DMS53 treated with DMSO at 0.1 percent for 48 hours (cell line): ENCODE measurements around the gene ARMS2.

ENCODE experiments used
- DNase-seq: peaks from one replicate; lab custom pipeline; 2025; ENCODE audit not compliant: unreplicated experiment; lab: John Stamatoyannopoulos, UW

ARMS2 gene

GRCh38 chr10:122450353-122450990 is 4.0 kb upstream of the ARMS2 start:
- no peak for DNase-seq

DNA sequence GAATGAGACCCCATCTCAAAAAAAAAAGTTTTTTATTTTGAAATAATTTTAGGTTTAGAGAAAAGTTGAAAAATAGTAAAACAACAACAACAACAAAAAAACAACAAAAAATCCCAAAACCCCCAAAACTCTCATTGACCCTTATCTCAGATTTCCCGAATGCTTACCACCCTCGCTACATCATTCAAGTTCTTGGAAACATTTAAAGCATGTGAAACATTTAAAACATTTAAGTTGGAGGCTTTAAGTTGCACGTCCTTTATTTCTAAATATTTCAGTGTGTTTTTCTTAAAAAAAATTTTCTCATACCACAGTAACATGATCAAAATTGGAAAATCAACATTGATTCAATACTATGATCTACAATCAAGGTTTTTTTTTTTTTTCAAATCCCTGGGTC is 382 bp upstream of the ARMS2 start:
- no peak for DNase-seq

DNA sequence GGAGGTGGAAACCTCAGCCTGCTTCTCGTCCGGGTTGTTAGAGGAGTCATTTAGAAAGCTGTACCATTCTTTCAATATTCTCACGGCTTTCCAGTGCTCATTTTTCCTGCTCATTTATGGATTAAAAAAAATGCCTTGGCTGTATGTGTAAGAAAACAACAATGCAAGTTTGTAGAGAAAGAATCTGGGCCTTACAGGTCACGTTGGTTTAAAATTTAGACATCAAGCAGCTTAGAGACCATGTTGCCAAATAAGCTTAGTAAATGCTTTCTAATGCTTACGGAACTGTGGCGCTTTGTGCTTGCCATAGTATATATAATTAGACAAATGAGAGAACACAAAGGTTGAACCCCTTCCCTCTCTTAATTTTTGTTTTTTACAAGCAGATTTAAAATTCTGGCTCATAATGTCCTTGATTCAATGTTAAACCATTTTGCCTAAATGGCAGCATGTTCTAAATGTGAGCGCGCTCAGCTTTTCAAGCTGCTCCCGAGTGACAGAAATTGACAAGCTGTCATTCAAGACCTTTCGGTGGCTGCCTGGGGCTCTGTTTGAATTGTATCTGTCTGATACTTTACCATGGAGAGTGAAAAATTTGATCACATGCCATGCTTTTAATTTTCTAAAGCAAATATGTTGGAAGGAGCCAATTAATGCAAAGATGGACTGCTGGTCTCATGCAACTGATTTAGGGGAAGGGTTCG is 1.1 kb downstream of the ARMS2 start:
- no peak for DNase-seq

GRCh38 chr10:122457934-122458333 is 3.5 kb downstream of the ARMS2 start:
- DNase-seq, result no peak

DNA sequence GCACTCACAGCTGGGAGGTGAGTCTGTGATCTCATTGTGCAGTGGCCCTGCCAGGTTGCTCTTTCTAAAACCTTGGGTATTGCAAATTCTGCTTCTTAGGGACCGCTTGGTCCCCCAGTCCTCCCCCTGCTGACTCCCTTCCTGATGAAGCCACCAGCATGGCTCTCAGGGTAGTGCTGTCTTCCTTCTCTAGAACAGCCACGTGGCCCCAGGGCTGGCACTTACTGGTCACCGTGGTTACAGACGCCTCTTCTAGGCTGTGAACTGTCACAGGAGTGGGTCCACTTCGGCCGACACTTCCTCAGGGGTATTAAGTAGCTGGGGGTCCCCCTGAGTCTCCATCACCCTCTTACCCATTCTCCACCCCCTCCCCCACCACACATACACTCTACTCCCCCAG is 4.2 kb downstream of the ARMS2 start:
- no peak for DNase-seq

DNA sequence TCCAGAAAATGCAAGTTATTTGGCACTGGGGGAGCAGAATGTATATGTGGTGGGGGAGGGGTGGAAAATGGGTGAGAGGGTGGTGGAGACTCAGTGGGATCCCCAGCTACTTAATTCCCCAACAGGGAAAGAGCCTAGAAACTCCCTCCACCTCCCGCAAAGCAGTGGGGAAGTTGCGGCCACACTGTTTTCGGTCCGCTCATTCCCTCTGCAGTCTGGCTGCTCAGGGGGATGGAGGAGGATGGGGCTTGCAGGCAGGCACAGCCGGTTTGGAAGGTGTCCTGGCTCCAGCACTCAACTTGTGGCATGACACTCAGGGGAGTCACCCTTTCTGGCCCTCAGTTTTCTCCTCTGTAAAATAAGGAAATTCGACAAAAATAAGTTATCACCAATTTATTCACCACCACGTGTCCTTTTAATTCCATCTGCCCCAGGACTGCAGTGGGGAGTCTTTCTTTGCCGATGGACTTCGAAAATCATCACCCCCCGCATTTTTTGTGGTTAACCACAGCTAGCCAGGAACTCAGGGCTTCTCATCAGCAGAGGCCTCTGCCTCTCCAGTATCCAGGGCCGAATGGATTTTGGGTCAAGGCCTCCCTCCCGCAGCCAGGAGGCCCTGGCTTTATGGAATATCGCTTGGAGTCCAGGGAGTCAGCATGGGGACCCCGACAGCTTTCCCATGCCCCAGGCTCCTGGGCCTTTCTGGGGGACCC is 5.3 kb downstream of the ARMS2 start:
- no peak for DNase-seq

DNA sequence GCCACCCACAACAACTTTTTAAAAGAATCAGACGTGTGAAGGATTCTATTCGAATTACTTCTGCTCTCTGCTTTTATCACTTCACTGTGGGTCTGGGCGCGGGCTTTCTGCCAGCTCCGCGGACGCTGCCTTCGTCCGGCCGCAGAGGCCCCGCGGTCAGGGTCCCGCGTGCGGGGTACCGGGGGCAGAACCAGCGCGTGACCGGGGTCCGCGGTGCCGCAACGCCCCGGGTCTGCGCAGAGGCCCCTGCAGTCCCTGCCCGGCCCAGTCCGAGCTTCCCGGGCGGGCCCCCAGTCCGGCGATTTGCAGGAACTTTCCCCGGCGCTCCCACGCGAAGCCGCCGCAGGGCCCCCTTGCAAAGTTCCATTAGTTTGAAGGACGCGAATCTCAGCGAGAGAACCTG is 6.4 kb downstream of the ARMS2 start:
- no peak for DNase-seq

DNA sequence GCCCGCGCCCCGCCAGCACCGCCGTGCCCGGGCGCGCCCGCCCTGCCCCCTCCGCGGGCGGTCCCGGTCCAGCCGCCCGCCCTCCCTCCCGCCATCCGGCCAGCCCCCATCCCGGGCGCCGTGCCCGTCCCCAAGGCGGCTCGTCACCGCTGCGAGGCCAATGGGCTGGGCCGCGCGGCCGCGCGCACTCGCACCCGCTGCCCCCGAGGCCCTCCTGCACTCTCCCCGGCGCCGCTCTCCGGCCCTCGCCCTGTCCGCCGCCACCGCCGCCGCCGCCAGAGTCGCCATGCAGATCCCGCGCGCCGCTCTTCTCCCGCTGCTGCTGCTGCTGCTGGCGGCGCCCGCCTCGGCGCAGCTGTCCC is 6.9 kb downstream of the ARMS2 start, which contains the start of gene HTRA1:
Gene HTRA1, plus strand, starts transcription at position 187 of the 362 bp plus-strand sequence. Its CDS starts 100 bp downstream, at position 287.
- peak; percentile 11 for DNase-seq

DNA sequence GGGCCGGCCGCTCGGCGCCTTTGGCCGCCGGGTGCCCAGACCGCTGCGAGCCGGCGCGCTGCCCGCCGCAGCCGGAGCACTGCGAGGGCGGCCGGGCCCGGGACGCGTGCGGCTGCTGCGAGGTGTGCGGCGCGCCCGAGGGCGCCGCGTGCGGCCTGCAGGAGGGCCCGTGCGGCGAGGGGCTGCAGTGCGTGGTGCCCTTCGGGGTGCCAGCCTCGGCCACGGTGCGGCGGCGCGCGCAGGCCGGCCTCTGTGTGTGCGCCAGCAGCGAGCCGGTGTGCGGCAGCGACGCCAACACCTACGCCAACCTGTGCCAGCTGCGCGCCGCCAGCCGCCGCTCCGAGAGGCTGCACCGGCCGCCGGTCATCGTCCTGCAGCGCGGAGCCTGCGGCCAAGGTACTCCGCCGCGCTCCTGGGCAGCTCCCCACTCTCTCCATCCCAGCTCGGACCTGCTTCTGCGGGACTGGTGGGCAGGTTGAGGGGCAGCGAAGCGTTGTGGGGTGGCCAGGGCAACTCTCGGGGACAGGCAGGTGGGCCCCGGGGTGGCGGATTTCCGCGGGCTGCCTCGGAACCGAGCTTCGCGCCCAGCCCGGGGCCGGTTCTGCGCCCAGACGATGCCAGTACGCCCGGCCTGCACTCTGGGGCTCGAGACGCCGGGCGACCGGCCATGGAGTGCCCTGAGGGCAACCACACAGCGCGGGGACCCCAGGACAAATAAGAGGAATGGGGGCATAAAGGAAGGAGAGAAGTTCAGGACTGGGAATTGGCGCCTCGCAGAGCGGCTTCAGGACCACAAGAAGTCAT is 7.5 kb downstream of the ARMS2 start:
- DNase-seq, result peak; percentile 14

DNA sequence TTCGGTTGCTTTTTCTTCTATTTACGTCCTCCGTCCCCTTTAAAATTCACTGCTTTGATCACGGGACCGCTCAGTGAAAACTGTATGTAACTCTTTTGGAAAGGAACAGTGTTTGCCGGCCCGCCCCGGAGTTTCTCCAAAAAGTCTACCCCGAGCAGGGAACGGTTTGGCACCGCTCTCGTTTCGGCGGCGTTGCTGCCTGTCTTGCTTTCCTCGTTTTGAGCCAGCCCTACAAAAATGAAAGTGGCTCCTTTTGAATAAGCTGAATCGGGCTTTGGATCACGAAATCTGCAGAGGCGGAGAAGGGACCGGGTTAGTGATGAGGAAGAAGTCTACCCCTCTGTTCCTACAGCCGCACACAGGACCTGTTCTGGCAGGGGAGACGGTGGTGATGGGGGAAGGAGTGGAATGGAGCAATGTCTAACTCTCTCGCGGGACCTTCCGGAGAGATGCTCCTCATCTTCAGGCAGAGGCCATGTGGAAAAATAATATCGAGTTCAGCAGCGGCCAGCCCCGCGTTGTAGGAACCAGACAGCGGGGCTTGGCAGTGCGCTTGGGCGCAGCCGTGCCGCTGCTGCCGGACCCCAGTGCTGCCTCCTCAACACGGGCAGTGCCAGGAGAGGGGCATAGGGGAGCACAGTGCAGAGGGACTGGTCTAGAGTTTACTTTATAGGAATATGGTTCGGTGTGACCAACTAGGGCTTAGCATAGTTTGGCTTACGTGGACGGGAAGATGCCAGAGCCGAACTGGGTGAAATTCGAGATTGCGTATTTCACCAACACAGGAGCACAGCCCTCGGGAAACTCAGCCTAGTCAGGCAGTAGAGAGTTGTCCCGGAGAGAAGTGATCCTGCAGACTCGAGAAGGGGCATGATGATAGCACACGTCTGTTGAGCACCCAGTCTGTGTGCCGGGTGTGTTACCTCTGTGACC is 8.3 kb downstream of the ARMS2 start:
- peak; percentile 27 for DNase-seq

GRCh38 chr10:122463466-122464249 is 9.2 kb downstream of the ARMS2 start:
- DNase-seq, result no peak

GRCh38 chr10:122464250-122464510 is 9.7 kb downstream of the ARMS2 start:
- DNase-seq, result peak; percentile 28

GRCh38 chr10:122464586-122464985 is 10.1 kb downstream of the ARMS2 start:
- peak; percentile 28 for DNase-seq

GRCh38 chr10:122465401-122466040 is 11.1 kb downstream of the ARMS2 start:
- DNase-seq, result no peak

GRCh38 chr10:122466951-122467381 is 12.5 kb downstream of the ARMS2 start:
- no peak for DNase-seq

DNA sequence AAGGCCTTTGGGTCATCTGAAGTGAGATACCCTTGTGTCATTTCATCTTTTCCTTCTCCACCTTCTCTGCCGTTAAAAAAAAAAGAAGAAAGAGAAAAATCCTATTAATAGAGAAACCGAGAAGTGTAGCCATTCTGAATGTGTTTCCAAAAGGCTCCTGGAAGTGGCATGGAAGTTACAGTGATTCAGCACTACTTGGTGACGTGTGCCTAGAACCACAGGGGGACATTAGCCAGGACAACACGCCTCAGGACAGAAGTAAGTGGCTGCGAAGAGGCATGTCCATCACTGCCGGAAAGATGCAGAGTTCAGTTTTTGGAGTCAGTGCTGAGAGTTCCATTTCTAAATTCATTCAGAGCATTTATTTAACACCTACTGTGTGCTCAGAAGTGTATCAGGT is 13.2 kb downstream of the ARMS2 start:
- DNase-seq, result no peak

DNA sequence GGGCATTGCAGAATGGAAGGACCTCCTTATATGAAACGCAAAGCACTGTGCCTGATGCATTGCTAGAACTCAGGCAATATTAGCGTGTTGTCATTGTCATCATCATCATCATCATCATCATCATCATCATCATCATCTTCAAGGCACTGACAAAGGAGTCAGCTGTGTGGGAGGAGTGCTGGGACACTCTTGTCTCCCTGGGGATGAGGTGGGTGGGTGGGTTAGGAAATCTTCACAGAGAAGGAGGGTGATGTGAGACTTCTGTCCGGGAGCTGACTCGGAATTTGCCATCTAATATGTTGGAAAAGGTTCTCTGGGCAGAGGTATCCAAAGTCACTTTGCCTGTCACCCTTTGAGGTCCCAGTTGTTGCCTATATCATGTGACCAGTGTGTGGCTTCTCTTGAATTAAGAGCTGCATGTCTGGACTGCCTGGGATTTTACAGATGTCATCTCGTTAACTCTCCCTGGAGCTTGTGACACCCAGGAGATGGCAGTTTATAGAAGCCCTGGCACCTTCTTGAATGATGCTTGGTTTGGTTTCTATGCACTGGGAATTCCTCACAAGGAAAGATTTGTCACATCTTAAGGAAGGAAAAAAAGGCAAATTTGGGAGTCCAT is 14.0 kb downstream of the ARMS2 start:
- no peak for DNase-seq

DNA sequence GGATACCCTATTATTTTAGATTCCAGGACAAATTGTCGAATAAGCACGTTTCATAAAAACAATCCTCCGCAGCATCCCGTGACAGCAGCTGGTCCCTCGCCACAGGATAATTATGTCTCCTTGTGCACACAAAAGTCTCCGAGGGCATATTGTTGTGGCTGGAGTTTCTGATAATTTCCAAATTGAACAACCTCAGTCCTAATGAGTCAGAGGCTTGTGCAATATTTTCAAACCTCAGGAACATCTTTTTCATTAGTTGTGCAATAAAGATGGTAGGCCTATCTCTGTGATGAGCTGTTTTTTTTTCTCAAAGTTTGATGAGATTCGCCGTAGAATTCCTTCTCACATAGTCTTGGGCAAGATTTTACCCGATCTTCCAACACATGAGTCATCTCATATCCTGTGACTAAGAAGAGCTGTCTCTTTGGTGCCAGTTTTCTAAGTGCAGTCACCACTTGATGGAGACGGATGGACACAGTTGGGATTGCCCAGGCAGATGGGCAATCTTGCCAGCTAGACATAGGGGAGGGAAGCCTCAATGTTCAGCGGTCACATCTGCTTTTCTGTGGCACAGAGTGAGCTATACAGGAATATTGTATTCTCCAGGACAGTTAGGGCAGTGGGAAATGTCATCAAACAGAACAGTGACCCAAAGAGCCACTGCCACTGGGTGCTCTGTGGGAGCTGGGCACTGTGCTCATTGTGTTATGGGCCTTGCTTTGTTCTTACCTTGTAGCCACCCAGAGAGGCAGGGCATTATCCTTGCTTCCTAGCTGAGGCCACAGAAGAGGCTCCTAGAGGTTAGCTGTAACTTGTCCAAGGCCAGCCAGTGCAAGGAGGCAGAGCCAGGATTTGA is 14.7 kb downstream of the ARMS2 start:
- no peak for DNase-seq
